NCI-H2171 treated with DMSO at 0.1 percent for 48 hours (cell line): Measurements from ENCODE around the gene GNAI3.

ENCODE experiments used
- DNase-seq: peaks from one replicate; lab custom pipeline; 2025; lab: John Stamatoyannopoulos, UW

GNAI3 gene

GRCh38 chr1:109548321-109549267 lies at the start of gene GNAI3:
Gene GNAI3 (plus strand): TSS chr1:109548615. CDS start chr1:109548721, 106 bp downstream.
- DNase-seq = peak; percentile 94

GRCh38 chr1:109499081-109499480 lies 49.3 kb upstream of the GNAI3 start:
- DNase-seq = no peak

GRCh38 chr1:109499661-109500536 lies 48.5 kb upstream of the GNAI3 start:
- DNase-seq = peak; percentile 37

GRCh38 chr1:109500941-109501381 lies 47.5 kb upstream of the GNAI3 start:
- DNase-seq = no peak

- peak; percentile 8 for DNase-seq
These were observed 46.6 kb upstream of the GNAI3 start for GRCh38 chr1:109501644-109502363.

GRCh38 chr1:109502364-109502851 lies 46.0 kb upstream of the GNAI3 start:
- DNase-seq = peak; percentile 22

GRCh38 chr1:109503935-109504334 lies 44.5 kb upstream of the GNAI3 start:
- DNase-seq = no peak

- no peak for DNase-seq
These were observed 43.4 kb upstream of the GNAI3 start for GRCh38 chr1:109504974-109505373.

GRCh38 chr1:109508001-109508872 lies 40.2 kb upstream of the GNAI3 start:
- no peak for DNase-seq

GRCh38 chr1:109508873-109509175 lies 39.6 kb upstream of the GNAI3 start:
- no peak for DNase-seq

GRCh38 chr1:109509176-109510134 lies 39.0 kb upstream of the GNAI3 start, which contains the start of gene AMIGO1:
Gene AMIGO1 (minus strand): TSS chr1:109509727. CDS start chr1:109508912, 815 bp downstream.
- DNase-seq = peak; percentile 53

- no peak for DNase-seq
These were observed 35.2 kb upstream of the GNAI3 start for GRCh38 chr1:109513110-109513710.

GRCh38 chr1:109514846-109515245 lies 33.6 kb upstream of the GNAI3 start:
- no peak for DNase-seq

GRCh38 chr1:109516872-109517271 lies 31.5 kb upstream of the GNAI3 start:
- peak; percentile 41 for DNase-seq

GRCh38 chr1:109517337-109517736 lies 31.1 kb upstream of the GNAI3 start:
- DNase-seq = no peak

- DNase-seq = peak; percentile 15
These were observed 27.1 kb upstream of the GNAI3 start for GRCh38 chr1:109521002-109521951.

GRCh38 chr1:109522026-109522425 lies 26.4 kb upstream of the GNAI3 start:
- no peak for DNase-seq

GRCh38 chr1:109523706-109524105 lies 24.7 kb upstream of the GNAI3 start:
- no peak for DNase-seq
